Astrocyte (in vitro differentiated cells and primary cell): ENCODE measurements around the gene CACNA1B. TPM values are rescaled to one million over a fixed set of nuclear protein-coding genes. Genes with fewer than 3 reads are reported as not detected.

Experiments
- DNase-seq: peaks from one replicate; pipeline ENCODE4 v3.0.0-alpha.2; 2010; ENCODE audit warnings: low read depth
- FAIRE-seq: peaks from 2 replicates; lab custom pipeline; 2011; peaks lifted over from hg19 to GRCh38; lab: Jason Lieb, UNC
- H2AFZ ChIP-seq: 2 replicates; pipeline ENCODE4 v1.6.0; 2012; ENCODE audit warnings: low read depth, low read length, inconsistent platforms
- H3K27ac ChIP-seq: 2 replicates; pipeline ENCODE4 v1.5.1; 2011; ENCODE audit warnings: low read depth, low read length, inconsistent platforms
- H3K27me3 ChIP-seq: 2 replicates; pipeline ENCODE4 v1.6.0; 2011; ENCODE audit warnings: low read length, inconsistent platforms; ENCODE audit not compliant: insufficient read depth
- H3K36me3 ChIP-seq: 2 replicates; pipeline ENCODE4 v1.5.1; 2011; ENCODE audit warnings: low read length, inconsistent platforms; ENCODE audit not compliant: insufficient read depth
- H3K4me1 ChIP-seq: 2 replicates; pipeline ENCODE4 v1.5.1; 2011; ENCODE audit warnings: low read length, inconsistent platforms; ENCODE audit not compliant: insufficient read depth
- H3K4me2 ChIP-seq: 2 replicates; pipeline ENCODE4 v1.6.0; 2012; ENCODE audit warnings: low read length, inconsistent platforms
- H3K4me3 ChIP-seq: 2 replicates; pipeline ENCODE4 v1.5.1; 2011; ENCODE audit warnings: low read depth, mild to moderate bottlenecking, low read length, inconsistent platforms; ENCODE audit not compliant: insufficient read depth
- H3K79me2 ChIP-seq: 2 replicates; pipeline ENCODE4 v1.6.0; 2012; ENCODE audit warnings: mild to moderate bottlenecking, low read length, inconsistent platforms; ENCODE audit not compliant: insufficient read depth
- H3K9ac ChIP-seq: 2 replicates; pipeline ENCODE4 v1.6.0; 2012; ENCODE audit warnings: mild to moderate bottlenecking, low read length, inconsistent platforms
- H3K9me3 ChIP-seq: 2 replicates; pipeline ENCODE4 v1.5.1; 2012; ENCODE audit warnings: low read depth, mild to moderate bottlenecking, low read length, inconsistent platforms; ENCODE audit not compliant: insufficient read depth
- H4K20me1 ChIP-seq: 2 replicates; pipeline ENCODE4 v1.6.0; 2012; ENCODE audit warnings: low read length, inconsistent platforms; ENCODE audit not compliant: insufficient read depth
- H3K27ac Mint-ChIP-seq: one replicate; pipeline ENCODE4 v1.8.0; 2021; ENCODE audit warnings: mild to moderate bottlenecking, mixed read lengths; ENCODE audit not compliant: unreplicated experiment
- H3K27me3 Mint-ChIP-seq: one replicate; pipeline ENCODE4 v1.8.0; 2021; ENCODE audit warnings: low read depth, mixed read lengths; ENCODE audit not compliant: unreplicated experiment
- H3K36me3 Mint-ChIP-seq: one replicate; pipeline ENCODE4 v1.8.0; 2021; ENCODE audit warnings: low read depth, mixed read lengths; ENCODE audit not compliant: unreplicated experiment
- H3K4me1 Mint-ChIP-seq: one replicate; pipeline ENCODE4 v1.8.0; 2021; ENCODE audit warnings: low read depth, mixed read lengths; ENCODE audit not compliant: unreplicated experiment
- H3K4me3 Mint-ChIP-seq: one replicate; pipeline ENCODE4 v1.8.0; 2021; ENCODE audit warnings: mild to moderate bottlenecking, moderate library complexity, mixed read lengths; ENCODE audit not compliant: unreplicated experiment
- H3K9me3 Mint-ChIP-seq: one replicate; pipeline ENCODE4 v1.8.0; 2021; ENCODE audit warnings: mild to moderate bottlenecking, mixed read lengths; ENCODE audit not compliant: unreplicated experiment
- EZH2 ChIP-seq: IDR thresholded peaks from 2 replicates; pipeline ENCODE4 v1.6.1; 2012; ENCODE audit warnings: mild to moderate bottlenecking, low read length, inconsistent platforms; ENCODE audit not compliant: insufficient read depth
- total RNA-seq: library from RNA; stranded (reverse); gene quantifications from 2 replicates; pipeline ENCODE4 v1.2.1, GENCODE V29; 2021
- TF ChIP-seq, protein P1 (sequence below): IDR thresholded peaks from 2 replicates; pipeline ENCODE4 v1.5.1; 2011; ENCODE audit warnings: low read depth, mild to moderate bottlenecking, inconsistent platforms, low read length, moderate library complexity; ENCODE audit not compliant: insufficient read depth

Gene CACNA1B
- total RNA-seq, 1 donor from 2014 or later = 3.1 TPM

DNA sequence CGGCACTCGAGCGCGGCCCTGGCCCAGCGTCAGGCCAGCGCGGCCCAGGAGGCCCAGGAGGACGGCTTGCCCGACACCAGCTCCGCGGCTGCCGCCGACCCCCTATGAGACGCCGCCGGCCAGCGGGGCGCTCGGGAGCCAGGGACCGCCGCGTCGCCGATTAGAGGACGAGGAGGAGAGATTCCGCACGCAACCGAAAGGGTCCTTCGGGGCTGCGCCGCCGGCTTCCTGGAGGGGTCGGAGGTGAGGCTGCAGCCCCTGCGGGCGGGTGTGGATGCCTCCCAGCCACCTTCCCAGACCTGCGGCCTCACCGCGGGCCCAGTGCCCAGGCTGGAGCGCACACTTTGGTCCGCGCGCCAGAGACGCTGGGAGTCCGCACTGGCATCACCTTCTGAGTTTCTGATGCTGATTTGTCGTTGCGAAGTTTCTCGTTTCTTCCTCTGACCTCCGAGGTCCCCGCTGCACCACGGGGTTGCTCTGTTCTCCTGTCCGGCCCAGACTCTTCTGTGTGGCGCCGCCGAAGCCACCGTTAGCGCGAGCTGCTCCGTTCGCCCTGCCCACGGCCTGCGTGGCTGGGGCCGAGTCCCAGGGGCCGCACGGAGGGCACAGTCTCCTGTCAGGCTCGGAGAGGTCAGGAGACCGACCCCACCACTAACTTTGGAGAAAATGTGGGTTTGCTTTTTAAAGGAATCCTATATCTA, 42.6 kb upstream of the CACNA1B start:
- Mint-ChIP-seq H3K4me3 (no peak overlapping the region), H3K9me3 (no peaks in the 10 kb centered on the region), H3K27me3 (no peaks in the 10 kb centered on the region), H3K27ac (no peak overlapping the region), H3K4me1 (no peaks in the 10 kb centered on the region), H3K36me3 (peaks cover 10% of the 10 kb centered on the region)
- Histone ChIP-seq H3K36me3 (peaks cover 9% of the 10 kb centered on the region), H3K4me3 (no peak overlapping the region), H3K4me1 (no peaks in the 10 kb centered on the region), H3K4me2 (no peak overlapping the region), H3K27ac (no peak overlapping the region), H4K20me1 (peaks cover 27% of the 10 kb centered on the region), H2AFZ (no peak overlapping the region), H3K9me3 (no peaks in the 10 kb centered on the region), H3K79me2 (no peaks in the 10 kb centered on the region), H3K9ac (no peak overlapping the region), H3K27me3 (no peaks in the 10 kb centered on the region)
- no peak for FAIRE-seq
- no peak for DNase-seq
- TF ChIP-seq, protein P1, sequence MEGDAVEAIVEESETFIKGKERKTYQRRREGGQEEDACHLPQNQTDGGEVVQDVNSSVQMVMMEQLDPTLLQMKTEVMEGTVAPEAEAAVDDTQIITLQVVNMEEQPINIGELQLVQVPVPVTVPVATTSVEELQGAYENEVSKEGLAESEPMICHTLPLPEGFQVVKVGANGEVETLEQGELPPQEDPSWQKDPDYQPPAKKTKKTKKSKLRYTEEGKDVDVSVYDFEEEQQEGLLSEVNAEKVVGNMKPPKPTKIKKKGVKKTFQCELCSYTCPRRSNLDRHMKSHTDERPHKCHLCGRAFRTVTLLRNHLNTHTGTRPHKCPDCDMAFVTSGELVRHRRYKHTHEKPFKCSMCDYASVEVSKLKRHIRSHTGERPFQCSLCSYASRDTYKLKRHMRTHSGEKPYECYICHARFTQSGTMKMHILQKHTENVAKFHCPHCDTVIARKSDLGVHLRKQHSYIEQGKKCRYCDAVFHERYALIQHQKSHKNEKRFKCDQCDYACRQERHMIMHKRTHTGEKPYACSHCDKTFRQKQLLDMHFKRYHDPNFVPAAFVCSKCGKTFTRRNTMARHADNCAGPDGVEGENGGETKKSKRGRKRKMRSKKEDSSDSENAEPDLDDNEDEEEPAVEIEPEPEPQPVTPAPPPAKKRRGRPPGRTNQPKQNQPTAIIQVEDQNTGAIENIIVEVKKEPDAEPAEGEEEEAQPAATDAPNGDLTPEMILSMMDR = no peak
- TF ChIP-seq EZH2 = no peak

DNA sequence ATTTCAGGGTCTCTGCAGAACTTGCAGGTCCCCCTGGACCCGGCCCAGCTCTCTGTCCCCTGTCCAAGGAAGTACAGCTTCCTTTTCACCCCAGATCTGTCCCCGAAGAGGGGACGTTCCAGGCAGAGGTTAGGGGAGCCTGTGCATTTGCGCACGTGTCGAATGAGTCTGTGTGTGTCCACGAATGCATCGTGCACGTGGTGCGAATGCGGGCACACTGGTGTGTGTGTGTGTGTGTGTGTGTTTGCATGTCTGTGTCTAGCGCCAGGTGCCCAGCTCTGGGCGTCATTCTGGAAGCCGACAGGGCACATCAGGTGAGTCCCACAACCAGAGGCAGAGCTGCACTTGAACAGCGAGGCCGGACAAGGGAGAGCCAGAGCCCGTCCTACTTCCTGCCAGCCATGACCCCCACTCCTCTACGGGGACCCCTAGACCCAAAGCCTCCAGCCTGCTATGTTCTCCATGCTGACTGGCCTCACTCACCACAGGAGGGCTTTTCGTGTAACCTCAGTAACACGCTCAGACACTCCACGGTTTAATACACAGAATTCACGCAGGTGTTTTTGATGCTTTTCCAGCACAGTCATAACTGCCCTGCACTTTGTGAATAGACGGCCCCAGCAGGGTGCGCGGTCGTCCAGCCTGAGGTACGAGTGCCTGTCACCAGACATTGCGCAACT, 41.3 kb upstream of the CACNA1B start:
- Mint-ChIP-seq H3K9me3 (no peaks in the 10 kb centered on the region), H3K4me1 (no peaks in the 10 kb centered on the region), H3K27me3 (no peaks in the 10 kb centered on the region), H3K27ac (no peak overlapping the region), H3K4me3 (no peak overlapping the region), H3K36me3 (peaks cover 10% of the 10 kb centered on the region)
- no peak overlapping the region for H3K4me3 ChIP-seq
- H2AFZ ChIP-seq = no peak overlapping the region
- H3K9ac ChIP-seq = no peak overlapping the region
- no peaks in the 10 kb centered on the region for H3K4me1 ChIP-seq
- DNase-seq = no peak
- no peak overlapping the region for H3K27ac ChIP-seq
- no peak for FAIRE-seq
- no peak overlapping the region for H3K4me2 ChIP-seq
- no peaks in the 10 kb centered on the region for H3K9me3 ChIP-seq
- no peak for TF ChIP-seq EZH2
- TF ChIP-seq, protein P1 = no peak
- H4K20me1 ChIP-seq = peaks cover 15% of the 10 kb centered on the region
- peaks cover 6% of the 10 kb centered on the region for H3K36me3 ChIP-seq
- H3K27me3 ChIP-seq = no peaks in the 10 kb centered on the region
- H3K79me2 ChIP-seq = no peaks in the 10 kb centered on the region

DNA sequence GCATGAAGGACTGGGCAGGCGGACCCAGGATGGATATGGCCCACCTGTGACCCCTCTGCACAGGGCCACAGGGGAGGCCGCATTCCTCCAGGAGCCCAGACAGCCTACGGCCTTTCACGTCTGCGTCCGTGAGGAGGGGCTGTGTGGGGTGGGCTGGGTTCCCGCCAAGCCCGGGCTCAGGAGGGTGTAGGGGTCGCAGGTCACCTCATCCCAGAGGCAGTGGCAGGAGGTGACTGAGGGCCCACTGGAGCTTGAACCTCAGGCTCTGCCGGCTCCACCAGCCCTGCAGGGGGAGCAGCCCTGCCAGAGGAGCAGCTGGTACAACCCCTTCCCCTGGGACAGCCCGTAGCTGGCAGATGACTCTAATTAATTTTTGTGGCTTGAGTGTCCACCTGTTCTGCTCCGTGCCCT, 40.7 kb upstream of the CACNA1B start:
- peaks cover 6% of the 10 kb centered on the region for H3K36me3 ChIP-seq
- H3K27me3 ChIP-seq = no peaks in the 10 kb centered on the region
- no peaks in the 10 kb centered on the region for H3K9me3 ChIP-seq
- no peaks in the 10 kb centered on the region for H3K4me1 Mint-ChIP-seq
- no peak overlapping the region for H3K27ac Mint-ChIP-seq
- H3K9ac ChIP-seq = no peak overlapping the region
- H3K4me3 ChIP-seq = no peak overlapping the region
- TF ChIP-seq EZH2 = no peak
- TF ChIP-seq, protein P1 = no peak
- H3K27me3 Mint-ChIP-seq = no peaks in the 10 kb centered on the region
- DNase-seq (no peak), FAIRE-seq (no peak)
- H3K4me2 ChIP-seq = no peak overlapping the region
- H3K79me2 ChIP-seq = no peaks in the 10 kb centered on the region
- no peaks in the 10 kb centered on the region for H3K9me3 Mint-ChIP-seq
- H3K4me3 Mint-ChIP-seq = no peak overlapping the region
- H4K20me1 ChIP-seq = peaks cover 11% of the 10 kb centered on the region
- H3K27ac ChIP-seq = no peak overlapping the region
- no peaks in the 10 kb centered on the region for H3K4me1 ChIP-seq
- peaks cover 10% of the 10 kb centered on the region for H3K36me3 Mint-ChIP-seq
- H2AFZ ChIP-seq = no peak overlapping the region
